Measurements from ENCODE around the gene STMN3. TPM values are rescaled to one million over a fixed set of nuclear protein-coding genes. Genes with fewer than 3 reads are reported as not detected.

STMN3 gene
- polyA plus RNA-seq, 1 of the 3 experiments (the other 2 are of a cell fraction): 111 TPM

GRCh38 chr20:63591147-63591533, 62.1 kb downstream of the STMN3 start (continued):
- no peak for TF ChIP-seq RAD21 (IDR thresholded peaks at IDR 0.05; ENCODE audit: low read length)

- 92% methylated on average over 30 of the region's 52 CpGs for WGBS (ENCODE audit: low lambda C conversion rate)
- Histone ChIP-seq H3F3A (replicated peaks; ENCODE audit: insufficient read depth) (no peaks in the 10 kb centered on the region), H3K4me3 (ENCODE audit: low read depth in 2 of 2, low read length in 1 of 2) (no peak overlapping the region), H2AFZ (ENCODE audit: low read depth) (no peak overlapping the region), H4K20me1 (ENCODE audit: insufficient read depth) (no peaks in the 10 kb centered on the region), H3K9me2 (no peaks in the 10 kb centered on the region), H3K4me2 (no peak overlapping the region), H3K79me2 (ENCODE audit: insufficient read depth) (no peaks in the 10 kb centered on the region), H3K27me3 (ENCODE audit: insufficient read depth) (no peaks in the 10 kb centered on the region), H3K27ac (ENCODE audit: low read depth in 2 of 2, low read length in 1 of 2) (no peak overlapping the region), H3K9me3 (no peaks in the 10 kb centered on the region), H3K4me1 (ENCODE audit: control insufficient read depth in 1 of 2, insufficient read depth in 2 of 2, low read depth in 1 of 2, low read length in 1 of 2) (no peaks in the 10 kb centered on the region), H3K9ac (no peak overlapping the region), H3K36me3 (replicated peaks in 1 of 2; ENCODE audit: control insufficient read depth in 1 of 2, insufficient read depth in 2 of 2, low read length in 1 of 2) (peaks cover 0 to 16% of the 10 kb centered on the region in 2 experiments)
- no peak for TF ChIP-seq GABPA (IDR thresholded peaks at IDR 0.05; ENCODE audit: low read depth)
- TF ChIP-seq JUND (IDR thresholded peaks at IDR 0.05): no peak
- no peak for TF ChIP-seq NRF1 (IDR thresholded peaks at IDR 0.05; ENCODE audit: low read depth, low read length)
- no peak for TF ChIP-seq IRF3 (IDR thresholded peaks at IDR 0.05; ENCODE audit: low read depth, low read length)
- TF ChIP-seq TAF1 (IDR thresholded peaks at IDR 0.05; ENCODE audit: borderline replicate concordance, low read depth, low read length): no peak
- TF ChIP-seq RCOR1 (IDR thresholded peaks at IDR 0.05; ENCODE audit: low read length): no peak
- no peak for TF ChIP-seq EP300 (IDR thresholded peaks at IDR 0.05; ENCODE audit: borderline replicate concordance in 1 of 2, low read depth in 1 of 2, low read length in 1 of 2)
- no peak for TF ChIP-seq FOXJ3 (CRISPR knock-in tag; IDR thresholded peaks at IDR 0.05)
- no peak for TF ChIP-seq ELF1 (IDR thresholded peaks at IDR 0.05)
- ChIA-PET POLR2A (no interaction called here), CTCF (interaction anchor here (1.5 kb wide), 1 partner anchor 17 kb away, joined by 4 read pairs; no protein-coding TSS in a partner anchor)
- no peak for DNase-seq
Observed at GRCh38 chr20:63590218-63591146, 62.7 kb downstream of the STMN3 start.

Small RNAs within 50 kb of the gene (small RNA-seq; reads per million reads assigned to genes)
- gene TNFRSF6B: 0 reads per million in 7 experiments

Other genes with a start within 250 kb of the STMN3 start
- 3.9 and 8.3 TPM in 2 replicates for gene KCNQ2, start 180.8 kb downstream of the STMN3 start, polyA plus RNA-seq (2012; rRNA removed)
- gene EEF1A2, start 154.3 kb downstream of the STMN3 start, polyA plus RNA-seq (2012; rRNA removed): 9.2 and 16.5 TPM in 2 replicates
- 20.0 and 71.4 TPM in 2 replicates for gene PPDPF, start 132.7 kb downstream of the STMN3 start, polyA plus RNA-seq (2012; rRNA removed)
- 0.07 and 0.13 TPM in 2 replicates for gene PTK6, start 116.0 kb downstream of the STMN3 start, polyA plus RNA-seq (2012; rRNA removed)
- gene SRMS, start 105.7 kb downstream of the STMN3 start, polyA plus RNA-seq (2012; rRNA removed): not detected in 2 replicates
- gene FNDC11, start 99.3 kb downstream of the STMN3 start, polyA plus RNA-seq (2012; rRNA removed): 4.5 and 5.5 TPM in 2 replicates
- 5.5 and 7.6 TPM in 2 replicates for gene HELZ2, start 79.2 kb downstream of the STMN3 start, polyA plus RNA-seq (2012; rRNA removed)
- gene GMEB2, start 26.3 kb downstream of the STMN3 start, polyA plus RNA-seq (2012; rRNA removed): 5.6 and 6.5 TPM in 2 replicates
- 9.9 and 12.9 TPM in 2 replicates for gene RTEL1, start 4.9 kb upstream of the STMN3 start, polyA plus RNA-seq (2012; rRNA removed)
- 8.2 and 9.4 TPM in 2 replicates for gene TNFRSF6B, start 43.2 kb upstream of the STMN3 start, polyA plus RNA-seq (2012; rRNA removed)
- 65.4 and 72.8 TPM in 2 replicates for gene ARFRP1, start 54.6 kb upstream of the STMN3 start, polyA plus RNA-seq (2012; rRNA removed)
- 33.7 and 36.8 TPM in 2 replicates for gene ZGPAT, start 54.6 kb upstream of the STMN3 start, polyA plus RNA-seq (2012; rRNA removed)
- 10.9 and 12.3 TPM in 2 replicates for gene LIME1, start 83.2 kb upstream of the STMN3 start, polyA plus RNA-seq (2012; rRNA removed)
- gene SLC2A4RG, start 86.4 kb upstream of the STMN3 start, polyA plus RNA-seq (2012; rRNA removed): 75.5 and 90.9 TPM in 2 replicates
- 0.11 and 0.15 TPM in 2 replicates for gene ZBTB46, start 177.8 kb upstream of the STMN3 start, polyA plus RNA-seq (2012; rRNA removed)
- not detected in 2 replicates for gene ABHD16B, start 208.1 kb upstream of the STMN3 start, polyA plus RNA-seq (2012; rRNA removed)
- gene TPD52L2, start 211.8 kb upstream of the STMN3 start, polyA plus RNA-seq (2012; rRNA removed): 137 and 161 TPM in 2 replicates
- gene DNAJC5, start 241.7 kb upstream of the STMN3 start, polyA plus RNA-seq (2012; rRNA removed): 24.2 and 26.2 TPM in 2 replicates